HCT116 (cell line): Measurements from ENCODE around the gene GAS2L2. TPM values are rescaled to one million over a fixed set of nuclear protein-coding genes. Genes with fewer than 3 reads are reported as not detected.

Source experiments
- ATAC-seq: fragments of 200-7000 bp; cut with Tn5 transposase; 2 replicates; pipeline ENCODE4 v1.9.1; 2020; ENCODE audit warnings: mild to moderate bottlenecking, moderate library complexity
- BruUV-seq: library from RNA; stranded (reverse); fragments of 400-500 nt; replicated peaks from 2 replicates; lab custom pipeline; 2021; lab: Mats Ljungman, UMichigan
- CTCF ChIA-PET: fragments of 300-600 bp; sonication (Branson Sonifier 250); formaldehyde crosslinking; loops from one replicate; lab custom pipeline; 2021; ENCODE audit warnings: antibody characterized with exemption; lab: Charles Lee
- POLR2A ChIA-PET: fragments of 300-600, 350-600 bp; sonication (Branson Sonifier 250); formaldehyde crosslinking; loops from one replicate; lab custom pipeline; 2021; ENCODE audit warnings: antibody characterized with exemption; lab: Charles Lee
- RAD21 ChIA-PET, 2 experiments: fragments of 300-600 bp; sonication (Branson Sonifier 250); formaldehyde crosslinking; loops; one replicate each; lab custom pipeline; 2023; ENCODE audit warnings: low total read pairs in 2 of 2; ENCODE audit not compliant: uncharacterized antibody in 2 of 2, unreplicated experiment in 2 of 2, low non-redundant PET in 1 of 2; lab: Charles Lee
- DNase-seq: peaks from one replicate; pipeline ENCODE4 v3.0.0-alpha.2; 2010; ENCODE audit warnings: low read depth, low spot score
- H2AFZ ChIP-seq: fragments of 200-600 bp; shearing (Covaris generic), sonication (generic); 2 replicates; pipeline ENCODE4 v1.6.1; 2017; ENCODE audit warnings: low read depth, mixed run types, mixed read lengths, antibody characterized with exemption, low read length; ENCODE audit not compliant: poor library complexity, severe bottlenecking
- H3K27ac ChIP-seq: 2 replicates; pipeline ENCODE4 v1.5.1; 2012; ENCODE audit warnings: low read depth, low read length
- H3K27me3 ChIP-seq: fragments of 200-600 bp; sonication (generic); 2 replicates; pipeline ENCODE4 v1.6.1; 2016; ENCODE audit warnings: mixed run types, low read length, mixed read lengths; ENCODE audit not compliant: insufficient read depth
- H3K36me3 ChIP-seq, 2 experiments: fragments of 200-500 bp in 1 of 2; fragments of 200-600 bp in 1 of 2; sonication (Bioruptor generic) in 1 of 2; sonication (generic) in 1 of 2; 2 replicates each; pipeline versions ENCODE4 v1.5.1 to v1.6.1; 2014 to 2016; ENCODE audit warnings: low read length in 2 of 2, inconsistent platforms in 1 of 2, mixed read lengths in 1 of 2, mixed run types in 1 of 2; ENCODE audit not compliant: insufficient read depth in 2 of 2, control insufficient read depth in 1 of 2
- H3K4me1 ChIP-seq, 2 experiments: fragments of 200-600 bp in 1 of 2; sonication (generic) in 1 of 2; 2 replicates each; pipeline versions ENCODE4 v1.5.1 to v1.6.1; 2012 to 2017; ENCODE audit warnings: low read length in 2 of 2, inconsistent platforms in 1 of 2, mild to moderate bottlenecking in 1 of 2, mixed read lengths in 1 of 2, mixed run types in 1 of 2, moderate library complexity in 1 of 2; ENCODE audit not compliant: insufficient read depth in 2 of 2, control insufficient read depth in 1 of 2
- H3K4me2 ChIP-seq: fragments of 200-600 bp; sonication (generic); 2 replicates; pipeline ENCODE4 v1.6.1; 2017; ENCODE audit warnings: mixed run types, low read length, mixed read lengths
- H3K4me3 ChIP-seq, 2 experiments: fragments of 200-600 bp in 1 of 2; sonication (generic) in 1 of 2; replicated peaks in 1 of 2; 2 replicates each; pipeline ENCODE4 v1.5.1; 2011 to 2016; ENCODE audit warnings: low read length in 2 of 2, control low read depth in 1 of 2, low read depth in 1 of 2, mild to moderate bottlenecking in 1 of 2, mixed read lengths in 1 of 2, mixed run types in 1 of 2
- H3K79me2 ChIP-seq: fragments of 200-600 bp; sonication (generic); 2 replicates; pipeline ENCODE4 v1.6.1; 2017; ENCODE audit warnings: mild to moderate bottlenecking, mixed run types, low read length, moderate library complexity, mixed read lengths; ENCODE audit not compliant: insufficient read depth
- H3K9ac ChIP-seq: fragments of 200-600 bp; sonication (generic); 2 replicates; pipeline ENCODE4 v1.6.1; 2016; ENCODE audit warnings: low read length, mixed read lengths
- H3K9me2 ChIP-seq: fragments of 200-600 bp; sonication (generic), shearing (Covaris generic); 2 replicates; pipeline ENCODE4 v1.6.1; 2017; ENCODE audit warnings: mixed run types, mild to moderate bottlenecking, moderate library complexity; ENCODE audit not compliant: insufficient read depth
- H3K9me3 ChIP-seq, 2 experiments: fragments of 200-500 bp in 1 of 2; fragments of 200-600 bp in 1 of 2; sonication (Bioruptor generic) in 1 of 2; sonication (generic) in 1 of 2; 2 replicates each; pipeline ENCODE4 v1.6.1; 2014 to 2017; ENCODE audit warnings: low read length in 2 of 2, mixed read lengths in 2 of 2, inconsistent platforms in 1 of 2, low read depth in 1 of 2, mild to moderate bottlenecking in 1 of 2, mixed run types in 1 of 2, moderate library complexity in 1 of 2; ENCODE audit not compliant: control insufficient read depth in 1 of 2, insufficient read depth in 1 of 2
- H4K20me1 ChIP-seq: fragments of 200-600 bp; sonication (generic), shearing (Covaris generic); 2 replicates; pipeline ENCODE4 v1.6.1; 2017; ENCODE audit warnings: mixed run types, mild to moderate bottlenecking, moderate library complexity; ENCODE audit not compliant: insufficient read depth
- CEBPB ChIP-seq: IDR thresholded peaks from 2 replicates; pipeline ENCODE4 v1.6.1; 2012; ENCODE audit warnings: low read depth
- EGR1 ChIP-seq: IDR thresholded peaks from 2 replicates; pipeline ENCODE4 v1.6.1; 2012; ENCODE audit warnings: low read depth
- ELF1 ChIP-seq: IDR thresholded peaks from 2 replicates; pipeline ENCODE4 v1.6.1; 2012; ENCODE audit warnings: low read depth, borderline replicate concordance
- FOSL1 ChIP-seq: IDR thresholded peaks from 2 replicates; pipeline ENCODE4 v1.6.1; 2012; ENCODE audit warnings: low read depth
- JUND ChIP-seq: IDR thresholded peaks from 2 replicates; pipeline ENCODE4 v1.6.1; 2012
- TCF7L2 ChIP-seq: IDR thresholded peaks from 2 replicates; pipeline ENCODE4 v1.7.0; 2011; ENCODE audit warnings: borderline replicate concordance, inconsistent platforms; ENCODE audit not compliant: insufficient read depth, insufficient read length; ENCODE audit errors: extremely low read depth
- YY1 ChIP-seq: IDR thresholded peaks from 2 replicates; pipeline ENCODE4 v1.6.1; 2011; ENCODE audit warnings: low read length, low read depth, moderate library complexity, mild to moderate bottlenecking; ENCODE audit not compliant: insufficient replicate concordance; ENCODE audit errors: extremely low read depth
- ZFX ChIP-seq: fragments of 450-650 bp; IDR thresholded peaks from 2 replicates; pipeline ENCODE4 v1.6.1; 2017
- ZNF274 ChIP-seq: fragments of 200-500 bp; sonication (Bioruptor generic); IDR thresholded peaks from 2 replicates; pipeline ENCODE4 v1.6.1; 2014; ENCODE audit warnings: mild to moderate bottlenecking, low read depth, low read length, inconsistent platforms
- intact Hi-C: fragments of 100-400 bp; cut with micrococcal nuclease; formaldehyde crosslinking; loops from 2 replicates; pipeline ENCODE4 v1.10.0; 2022
- total RNA-seq: library from RNA; stranded (reverse); gene quantifications from one replicate; pipeline ENCODE4 v1.2.1, GENCODE V29; 2021; ENCODE audit not compliant: unreplicated experiment

Gene GAS2L2
- total RNA-seq, 1 experiment from 2014 or later: not detected

DNA sequence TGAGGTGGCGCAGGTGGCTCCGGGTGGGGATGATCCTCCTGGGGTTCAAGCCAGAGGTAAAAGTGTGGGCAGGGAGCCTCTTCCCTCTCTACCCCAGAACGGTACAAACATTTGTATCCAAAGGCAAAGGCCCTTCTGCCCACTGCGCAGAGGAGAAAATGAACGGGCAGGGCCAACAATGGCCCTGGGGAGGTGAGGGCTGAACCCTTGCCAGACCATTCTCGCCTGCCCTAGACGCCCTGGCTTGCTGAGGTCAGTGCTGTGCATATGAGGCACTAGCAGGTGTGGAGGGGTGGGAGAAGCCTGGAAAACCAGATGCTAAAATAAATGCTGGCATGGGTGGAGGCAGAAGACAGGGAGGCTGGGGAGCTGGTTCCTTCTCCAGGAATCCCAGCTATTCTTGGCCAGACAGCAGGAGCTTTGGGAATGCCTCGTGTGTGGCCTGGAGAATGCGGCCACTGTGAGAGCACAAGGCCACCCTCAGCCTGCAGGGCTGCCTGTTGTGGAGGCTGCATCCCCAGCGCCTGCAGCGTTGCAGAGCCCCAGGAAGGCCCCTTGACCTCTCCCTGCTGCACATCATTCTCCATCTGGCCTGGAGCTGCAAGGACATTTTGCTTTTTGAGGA is 12.2 kb upstream of the GAS2L2 start:
- RAD21 ChIA-PET: no interaction called here
- CTCF ChIA-PET: interaction anchor here (4.7 to 5.1 kb wide), 2 partner anchors 39 to 44 kb away, joined by 66 to 76 read pairs; partner anchors contain the start of gene TAF15
- Histone ChIP-seq H3K79me2 (no peaks in the 10 kb centered on the region), H3K27ac (no peak overlapping the region), H3K4me2 (peak overlapping the region; percentile 72), H4K20me1 (no peaks in the 10 kb centered on the region), H3K27me3 (no peaks in the 10 kb centered on the region), H3K9me3 (no peaks in the 10 kb centered on the region), H3K4me1 (peaks cover 5 to 12% of the 10 kb centered on the region in 2 experiments; a peak in 3 of 4 replicates), H2AFZ (no peak overlapping the region), H3K9me2 (no peaks in the 10 kb centered on the region), H3K4me3 (no peak overlapping the region), H3K36me3 (no peaks in the 10 kb centered on the region), H3K9ac (no peak overlapping the region)
- intact Hi-C loops: no loop called here
- BruUV-seq: no TSS peak
- ATAC-seq (no peak), DNase-seq (no peak)
- POLR2A ChIA-PET: interaction anchor here (3.3 kb wide), 1 partner anchor 43 kb away, joined by 41 read pairs; the partner anchor contains the start of gene TAF15
- TF ChIP-seq CEBPB: no peak
- no peak for TF ChIP-seq FOSL1
- no peak for TF ChIP-seq TCF7L2
- TF ChIP-seq ZFX: no peak
- no peak for TF ChIP-seq YY1
- TF ChIP-seq EGR1: no peak
- TF ChIP-seq ELF1: no peak
- TF ChIP-seq JUND: no peak
- TF ChIP-seq ZNF274: no peak
